ENCODE data around the gene SNRPA.
A peak's percentile ranks its signal among the peaks of the same experiment; 100 is the strongest.

Gene SNRPA

DNA sequence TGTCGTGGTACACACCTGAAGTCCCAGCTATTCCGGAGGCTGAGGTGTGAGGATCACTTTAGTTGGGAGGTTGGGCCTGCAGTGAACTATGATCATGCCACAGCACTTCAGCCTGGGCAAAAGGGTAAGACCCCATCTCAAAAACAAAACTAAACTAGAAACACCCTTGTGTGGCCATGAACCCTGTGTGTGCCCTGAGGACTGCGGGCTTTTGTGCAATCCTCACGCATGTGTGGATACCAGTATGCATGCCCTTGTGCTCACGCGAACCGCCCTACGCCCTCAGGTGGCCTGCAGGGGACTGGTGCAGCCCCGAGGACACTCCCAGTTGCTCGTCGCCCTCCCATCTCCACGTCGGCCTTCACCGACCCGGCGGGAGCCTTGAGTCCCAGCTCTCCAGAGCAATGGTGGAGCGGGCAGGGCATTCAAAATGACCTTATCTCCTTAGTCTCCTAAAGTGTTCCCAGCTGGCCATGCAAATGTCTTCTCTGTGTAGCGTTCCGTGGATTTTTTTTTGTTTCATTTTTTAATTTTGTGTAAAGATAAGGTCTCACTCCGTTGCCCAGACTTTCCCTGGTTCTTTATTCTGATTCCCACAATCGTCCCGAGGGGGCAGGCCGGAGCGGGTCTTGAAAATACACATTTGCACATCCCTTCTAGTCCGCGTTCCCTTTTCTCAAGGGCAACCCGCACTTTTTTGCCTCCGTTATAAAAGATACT lies 47.1 kb downstream of the SNRPA start:
- peak; percentile 91 for DNase-seq

GRCh38 chr19:40798683-40799557 lies 47.9 kb downstream of the SNRPA start, which contains the start of gene EGLN2:
TSS of gene EGLN2 (plus strand) at chr19:40799191. CDS start at chr19:40800573, 1,382 bp downstream.
- no peaks in the 10 kb centered on the region for H3K9me3 ChIP-seq (ENCODE audit: severe bottlenecking)
- peak within 1 kb of the TSS; percentile 91 for H3K27ac ChIP-seq
- peak; percentile 100 for DNase-seq
- H3K4me3 ChIP-seq (ENCODE audit: low read depth, low read length), result peak within 1 kb of the TSS; percentile 94
- peaks cover 35% of the 10 kb centered on the region for H3K36me3 ChIP-seq
- TF ChIP-seq, protein P1, sequence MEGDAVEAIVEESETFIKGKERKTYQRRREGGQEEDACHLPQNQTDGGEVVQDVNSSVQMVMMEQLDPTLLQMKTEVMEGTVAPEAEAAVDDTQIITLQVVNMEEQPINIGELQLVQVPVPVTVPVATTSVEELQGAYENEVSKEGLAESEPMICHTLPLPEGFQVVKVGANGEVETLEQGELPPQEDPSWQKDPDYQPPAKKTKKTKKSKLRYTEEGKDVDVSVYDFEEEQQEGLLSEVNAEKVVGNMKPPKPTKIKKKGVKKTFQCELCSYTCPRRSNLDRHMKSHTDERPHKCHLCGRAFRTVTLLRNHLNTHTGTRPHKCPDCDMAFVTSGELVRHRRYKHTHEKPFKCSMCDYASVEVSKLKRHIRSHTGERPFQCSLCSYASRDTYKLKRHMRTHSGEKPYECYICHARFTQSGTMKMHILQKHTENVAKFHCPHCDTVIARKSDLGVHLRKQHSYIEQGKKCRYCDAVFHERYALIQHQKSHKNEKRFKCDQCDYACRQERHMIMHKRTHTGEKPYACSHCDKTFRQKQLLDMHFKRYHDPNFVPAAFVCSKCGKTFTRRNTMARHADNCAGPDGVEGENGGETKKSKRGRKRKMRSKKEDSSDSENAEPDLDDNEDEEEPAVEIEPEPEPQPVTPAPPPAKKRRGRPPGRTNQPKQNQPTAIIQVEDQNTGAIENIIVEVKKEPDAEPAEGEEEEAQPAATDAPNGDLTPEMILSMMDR (IDR thresholded peaks at IDR 0.05; ENCODE audit: low read depth, low read length), result no peak
- no peaks in the 10 kb centered on the region for H3K27me3 ChIP-seq (ENCODE audit: insufficient read depth, low read depth, severe bottlenecking)

More for the DNA sequence above, 47.1 kb downstream of the SNRPA start:
- no peaks in the 10 kb centered on the region for H3K27me3 ChIP-seq (ENCODE audit: insufficient read depth, low read depth, severe bottlenecking)
- H3K27ac ChIP-seq, result peak overlapping the region; percentile 86
- H3K36me3 ChIP-seq, result peaks cover 29% of the 10 kb centered on the region
- TF ChIP-seq, protein P1 (IDR thresholded peaks at IDR 0.05; ENCODE audit: low read depth, low read length), result peak; percentile 66
- H3K9me3 ChIP-seq (ENCODE audit: severe bottlenecking), result no peaks in the 10 kb centered on the region
- peak overlapping the region; percentile 83 for H3K4me3 ChIP-seq (ENCODE audit: low read depth, low read length)

- Histone ChIP-seq H3K36me3 (peaks cover 43% of the 10 kb centered on the region), H3K27me3 (ENCODE audit: insufficient read depth, low read depth, severe bottlenecking) (no peaks in the 10 kb centered on the region), H3K27ac (peak overlapping the region; percentile 91), H3K9me3 (ENCODE audit: severe bottlenecking) (no peaks in the 10 kb centered on the region), H3K4me3 (ENCODE audit: low read depth, low read length) (peak overlapping the region; percentile 94)
- no peak for DNase-seq
- TF ChIP-seq, protein P1 (IDR thresholded peaks at IDR 0.05; ENCODE audit: low read depth, low read length), result no peak
Measured at GRCh38 chr19:40799558-40800338, 48.7 kb downstream of the SNRPA start.

GRCh38 chr19:40800339-40800996 lies 49.5 kb downstream of the SNRPA start:
- Histone ChIP-seq H3K4me3 (ENCODE audit: low read depth, low read length) (peak overlapping the region; percentile 94), H3K36me3 (peaks cover 50% of the 10 kb centered on the region)

More at GRCh38 chr19:40800339-40800996, 49.5 kb downstream of the SNRPA start:
- Histone ChIP-seq H3K27me3 (ENCODE audit: insufficient read depth, low read depth, severe bottlenecking) (no peaks in the 10 kb centered on the region), H3K27ac (peak overlapping the region; percentile 91), H3K9me3 (ENCODE audit: severe bottlenecking) (no peaks in the 10 kb centered on the region)
- TF ChIP-seq, protein P1 (IDR thresholded peaks at IDR 0.05; ENCODE audit: low read depth, low read length), result no peak
- no peak for DNase-seq
